NCI-H2196 (cell line): Measurements from ENCODE around the gene SAFB2.

Source experiments
- DNase-seq: peaks from one replicate; lab custom pipeline; 2025; ENCODE audit not compliant: unreplicated experiment; lab: John Stamatoyannopoulos, UW

SAFB2 gene

DNA sequence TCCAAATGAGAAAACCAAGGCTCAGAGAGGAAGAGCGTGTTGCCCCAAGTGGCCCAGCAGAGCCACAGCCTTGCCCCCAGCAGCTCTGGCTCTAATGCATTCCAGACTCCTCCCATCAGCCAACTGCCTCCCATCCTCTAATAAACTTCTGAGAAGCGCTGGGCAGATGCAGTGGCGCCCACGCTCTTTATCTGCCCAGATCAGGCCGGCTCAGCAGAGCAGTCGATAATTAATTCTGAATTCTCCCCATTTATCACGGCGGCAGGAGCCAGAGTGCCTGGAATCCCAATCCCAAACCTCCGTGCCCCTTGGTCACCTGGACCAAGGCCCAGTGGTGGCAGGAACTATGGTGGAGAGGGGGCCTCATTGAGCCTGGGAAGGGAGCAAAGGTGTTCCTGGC, 68.7 kb downstream of the SAFB2 start:
- no peak for DNase-seq

GRCh38 chr19:5547881-5548280, 74.7 kb downstream of the SAFB2 start:
- peak; percentile 33 for DNase-seq

DNA sequence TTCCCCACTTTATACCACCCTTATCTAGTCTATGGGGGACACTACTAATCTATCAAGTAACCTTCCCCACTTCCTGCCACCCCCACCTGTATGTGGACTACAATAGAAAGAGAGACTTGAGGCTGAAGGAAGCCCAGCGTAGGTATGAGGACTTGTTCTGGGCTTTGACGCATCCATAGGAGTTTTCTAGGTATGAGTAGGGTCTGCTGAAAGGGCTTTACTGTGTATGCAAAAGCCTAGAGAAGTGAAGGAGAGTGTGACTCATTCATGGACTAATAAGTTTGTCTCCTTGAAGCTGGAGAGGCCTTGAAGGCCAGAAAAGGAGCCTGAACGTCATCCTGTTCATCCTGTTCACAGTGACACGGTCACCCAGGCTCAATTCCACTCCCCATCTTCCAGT, 76.6 kb downstream of the SAFB2 start:
- DNase-seq, result no peak

- DNase-seq, result no peak
Measured at GRCh38 chr19:5545051-5545450, 77.5 kb downstream of the SAFB2 start.

DNA sequence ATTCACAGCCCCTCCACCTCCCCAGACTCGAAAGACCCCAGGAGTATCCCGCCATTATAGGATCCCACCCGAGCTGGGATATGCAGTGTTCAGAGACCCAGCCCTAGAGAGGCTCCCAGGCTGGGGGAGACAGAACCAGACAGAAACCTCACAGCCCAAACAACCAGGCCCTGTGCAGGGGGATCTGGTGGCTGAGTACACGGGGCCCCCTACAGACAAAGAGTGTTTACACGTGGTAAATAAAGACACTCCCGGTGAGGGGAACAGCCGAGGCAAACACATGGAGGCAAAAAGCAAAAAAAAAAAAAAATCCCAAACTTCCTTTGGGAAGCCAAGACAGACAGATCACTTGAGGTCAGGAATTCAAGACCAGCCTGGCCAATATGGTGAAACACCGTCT, 79.9 kb downstream of the SAFB2 start:
- no peak for DNase-seq

GRCh38 chr19:5541456-5541855, 81.1 kb downstream of the SAFB2 start:
- DNase-seq, result no peak

- DNase-seq, result no peak
Measured at GRCh38 chr19:5540208-5540607, 82.4 kb downstream of the SAFB2 start.

- DNase-seq, result no peak
Measured at GRCh38 chr19:5537870-5538269, 84.7 kb downstream of the SAFB2 start.
